Measurements from ENCODE around the gene OR5W2. TPM values are rescaled to one million over a fixed set of nuclear protein-coding genes. Genes with fewer than 3 reads are reported as not detected.

The OR5W2 gene
- total RNA-seq (ENCODE audit: low replicate concordance): not detected in 2 replicates

DNA sequence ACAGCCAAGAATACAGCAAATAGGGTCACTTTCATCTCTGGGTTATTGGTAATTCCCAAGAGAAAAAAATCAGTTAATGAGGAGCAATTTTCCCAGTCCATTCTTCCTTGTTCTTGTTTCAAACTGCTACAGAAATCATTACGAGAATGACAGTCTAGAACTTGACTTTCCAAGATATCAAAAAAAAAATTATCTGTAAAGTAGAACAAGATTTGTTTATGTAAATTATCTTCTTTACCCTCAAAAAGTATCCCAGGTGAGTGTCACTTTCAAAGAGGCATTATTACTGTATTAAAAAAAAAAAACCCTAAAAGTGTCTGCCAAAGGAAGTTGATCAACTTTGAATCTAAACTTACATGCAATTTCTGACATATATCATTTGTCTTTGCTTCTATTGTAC, at the start of gene OR5W2:
OR5W2 (minus strand) TSS at position 101 of the 400 bp plus-strand sequence; CDS start at position 101, 0 bp downstream.
- H3K9me3 Mint-ChIP-seq: peaks cover 3% of the 10 kb centered on the region
- H2AFZ ChIP-seq (replicated peaks): no peak within 1 kb of the TSS
- no peaks in the 10 kb centered on the region for H3K27me3 ChIP-seq
- no peaks in the 10 kb centered on the region for H3K4me1 ChIP-seq
- H3K9ac ChIP-seq: no peak within 1 kb of the TSS
- no peaks in the 10 kb centered on the region for H3K36me3 ChIP-seq
- no peak within 1 kb of the TSS for H3K4me2 ChIP-seq
- no peak within 1 kb of the TSS for H3K4me3 Mint-ChIP-seq
- peaks cover 3% of the 10 kb centered on the region for H3K9me3 ChIP-seq (ENCODE audit: low read depth)
- H4K20me1 ChIP-seq (ENCODE audit: low read depth): no peaks in the 10 kb centered on the region
- no peak for TF ChIP-seq EZH2 (IDR thresholded peaks at IDR 0.05)
- TF ChIP-seq EZH2phosphoT487 (IDR thresholded peaks at IDR 0.05): no peak
- no peak for TF ChIP-seq CTCF (IDR thresholded peaks at IDR 0.05)
- H3K27ac ChIP-seq: no peak within 1 kb of the TSS
- DNase-seq (ENCODE audit: low spot score): no peak
- no peaks in the 10 kb centered on the region for H3F3A ChIP-seq (ENCODE audit: low read depth)
- H3K27me3 Mint-ChIP-seq (ENCODE audit: insufficient read depth, low read depth): no peaks in the 10 kb centered on the region
- no peak within 1 kb of the TSS for H3K4me3 ChIP-seq
- H3K27ac Mint-ChIP-seq: no peak within 1 kb of the TSS
- no peaks in the 10 kb centered on the region for H3K79me2 ChIP-seq (ENCODE audit: low read depth)
- H3K36me3 Mint-ChIP-seq: no peaks in the 10 kb centered on the region
- no peaks in the 10 kb centered on the region for H3K4me1 Mint-ChIP-seq

- H3K79me2 ChIP-seq (ENCODE audit: low read depth): no peaks in the 10 kb centered on the region
- Mint-ChIP-seq H3K4me3 (no peak overlapping the region), H3K36me3 (no peaks in the 10 kb centered on the region), H3K27me3 (ENCODE audit: insufficient read depth, low read depth) (no peaks in the 10 kb centered on the region), H3K4me1 (no peaks in the 10 kb centered on the region), H3K9me3 (no peaks in the 10 kb centered on the region), H3K27ac (no peak overlapping the region)
- no peaks in the 10 kb centered on the region for H3K4me1 ChIP-seq
- H3K27ac ChIP-seq: no peak overlapping the region
- no peaks in the 10 kb centered on the region for H3K9me3 ChIP-seq (ENCODE audit: low read depth)
- no peak for DNase-seq (ENCODE audit: low spot score)
- H2AFZ ChIP-seq (replicated peaks): peak overlapping the region; percentile 32
- no peaks in the 10 kb centered on the region for H4K20me1 ChIP-seq (ENCODE audit: low read depth)
- no peaks in the 10 kb centered on the region for H3K27me3 ChIP-seq
- H3K9ac ChIP-seq: no peak overlapping the region
- H3K36me3 ChIP-seq: no peaks in the 10 kb centered on the region
- no peak for TF ChIP-seq EZH2phosphoT487 (IDR thresholded peaks at IDR 0.05)
- no peak for TF ChIP-seq CTCF (IDR thresholded peaks at IDR 0.05)
- no peak for TF ChIP-seq EZH2 (IDR thresholded peaks at IDR 0.05)
- no peak overlapping the region for H3K4me3 ChIP-seq
- no peak overlapping the region for H3K4me2 ChIP-seq
- no peaks in the 10 kb centered on the region for H3F3A ChIP-seq (ENCODE audit: low read depth)
Observed at GRCh38 chr11:55956521-55956920, 42.1 kb upstream of the OR5W2 start.

- Mint-ChIP-seq H3K36me3 (no peaks in the 10 kb centered on the region), H3K27ac (no peak overlapping the region), H3K9me3 (peaks cover 3% of the 10 kb centered on the region), H3K4me3 (no peak overlapping the region), H3K27me3 (ENCODE audit: insufficient read depth, low read depth) (no peaks in the 10 kb centered on the region), H3K4me1 (no peaks in the 10 kb centered on the region)
- H4K20me1 ChIP-seq (ENCODE audit: low read depth): no peaks in the 10 kb centered on the region
- H3F3A ChIP-seq (ENCODE audit: low read depth): no peaks in the 10 kb centered on the region
- no peaks in the 10 kb centered on the region for H3K9me3 ChIP-seq (ENCODE audit: low read depth)
- TF ChIP-seq EZH2 (IDR thresholded peaks at IDR 0.05) (no peak), CTCF (IDR thresholded peaks at IDR 0.05) (no peak), EZH2phosphoT487 (IDR thresholded peaks at IDR 0.05) (no peak)
- no peak overlapping the region for H3K4me2 ChIP-seq
- H3K27me3 ChIP-seq: no peaks in the 10 kb centered on the region
- no peak overlapping the region for H3K9ac ChIP-seq
- no peaks in the 10 kb centered on the region for H3K36me3 ChIP-seq
- H2AFZ ChIP-seq (replicated peaks): no peak overlapping the region
- H3K4me1 ChIP-seq: no peaks in the 10 kb centered on the region
- H3K4me3 ChIP-seq: no peak overlapping the region
- no peak for DNase-seq (ENCODE audit: low spot score)
- no peak overlapping the region for H3K27ac ChIP-seq
- H3K79me2 ChIP-seq (ENCODE audit: low read depth): no peaks in the 10 kb centered on the region
Observed at GRCh38 chr11:55949330-55949729, 34.9 kb upstream of the OR5W2 start.

Data from neural progenitor cell (in vitro differentiated cells).